Fibroblast of lung (primary cell): ENCODE data around the gene SLC39A7. TPM values are rescaled to one million over a fixed set of nuclear protein-coding genes. Genes with fewer than 3 reads are reported as not detected.

Source experiments
- DNase-seq, 2 donors: peaks; one replicate each; pipeline versions ENCODE4 v3.0.0 to v3.0.0-alpha.2; 2010; ENCODE audit warnings: low read depth in 2 of 2
- H2AFZ ChIP-seq: 2 replicates; pipeline ENCODE4 v1.5.1; 2012; ENCODE audit warnings: low read length, control low read depth, inconsistent platforms
- H3K27ac ChIP-seq: 2 replicates; pipeline ENCODE4 v1.5.1; 2011; ENCODE audit warnings: low read length, control low read depth; ENCODE audit not compliant: insufficient read depth
- H3K27me3 ChIP-seq: 2 replicates; pipeline ENCODE4 v1.5.1; 2011; ENCODE audit warnings: mild to moderate bottlenecking, low read length; ENCODE audit not compliant: control insufficient read depth, insufficient read depth
- H3K36me3 ChIP-seq: 2 replicates; pipeline ENCODE4 v1.5.1; 2011; ENCODE audit warnings: low read length; ENCODE audit not compliant: control insufficient read depth, insufficient read depth
- H3K4me1 ChIP-seq: 2 replicates; pipeline ENCODE4 v1.5.1; 2011; ENCODE audit warnings: low read length; ENCODE audit not compliant: control insufficient read depth, insufficient read depth; ENCODE audit errors: extremely low read depth
- H3K4me2 ChIP-seq: 2 replicates; pipeline ENCODE4 v1.5.1; 2011; ENCODE audit warnings: low read length, control low read depth; ENCODE audit not compliant: insufficient read depth; ENCODE audit errors: extremely low read depth
- H3K4me3 ChIP-seq, 4 experiments: fragments of 200-600 bp in 1 of 4; sonication (generic) in 1 of 4; replicated peaks in 1 of 4; 2 replicates each; pipeline ENCODE4 v1.5.1; 2011 to 2016; ENCODE audit warnings: low read length in 4 of 4, low read depth in 3 of 4, mild to moderate bottlenecking in 3 of 4, control low read depth in 2 of 4, inconsistent platforms in 1 of 4, mixed read lengths in 1 of 4; ENCODE audit not compliant: insufficient read depth in 1 of 4; ENCODE audit errors: control extremely low read depth in 1 of 4
- H3K79me2 ChIP-seq: 2 replicates; pipeline ENCODE4 v1.5.1; 2012; ENCODE audit warnings: mild to moderate bottlenecking, low read length, inconsistent platforms; ENCODE audit not compliant: control insufficient read depth, insufficient read depth
- H3K9ac ChIP-seq: 2 replicates; pipeline ENCODE4 v1.5.1; 2011; ENCODE audit warnings: mild to moderate bottlenecking, low read length, control low read depth; ENCODE audit not compliant: insufficient read depth
- H3K9me3 ChIP-seq: 2 replicates; pipeline ENCODE4 v1.5.1; 2012; ENCODE audit warnings: low read depth, low read length; ENCODE audit not compliant: control insufficient read depth, insufficient read depth
- H4K20me1 ChIP-seq: 2 replicates; pipeline ENCODE4 v1.5.1; 2011; ENCODE audit warnings: low read length; ENCODE audit not compliant: control insufficient read depth, insufficient read depth; ENCODE audit errors: extremely low read depth
- CTCF ChIP-seq, 2 donors: IDR thresholded peaks in 1 of 2; conservative IDR thresholded peaks in 1 of 2; 1 replicate in 1 of 2; 2 replicates in 1 of 2; pipeline ENCODE4 v1.5.1; 2011 to 2012; ENCODE audit warnings: low read length in 2 of 2, control low read depth in 1 of 2, inconsistent platforms in 1 of 2, low read depth in 1 of 2, mild to moderate bottlenecking in 1 of 2
- EZH2 ChIP-seq: IDR thresholded peaks from 2 replicates; pipeline ENCODE4 v1.5.1; 2012; ENCODE audit warnings: low read length, control low read depth, mild to moderate bottlenecking; ENCODE audit errors: missing control alignments
- polyA plus RNA-seq, 2 donors: library from polyadenylated mRNA; depleted of rRNA in 1 of 2; stranded (reverse) in 1 of 2; unstranded in 1 of 2; fragments of >200 nt; gene quantifications; 2 replicates each; pipeline ENCODE4 v1.2.1, GENCODE V29; 2011 to 2012; ENCODE audit warnings: missing spikeins in 1 of 2
- total RNA-seq: library from RNA; depleted of rRNA; stranded (reverse); fragments of >200 nt; gene quantifications from 2 replicates; pipeline ENCODE4 v1.2.1, GENCODE V29; 2014

SLC39A7 gene
- total and polyA plus RNA-seq, 2 donors (not counting 1 experiment from before 2014, with no cell fraction given): 112 to 160 TPM

- Histone ChIP-seq H3K36me3 (no peaks in the 10 kb centered on the region), H3K27me3 (peaks cover 6% of the 10 kb centered on the region), H3K4me1 (peaks cover 2% of the 10 kb centered on the region), H3K27ac (no peak overlapping the region), H3K79me2 (no peaks in the 10 kb centered on the region), H3K9me3 (no peaks in the 10 kb centered on the region), H3K4me3 (no peak overlapping the region), H3K9ac (no peak overlapping the region), H4K20me1 (no peaks in the 10 kb centered on the region), H3K4me2 (no peak overlapping the region), H2AFZ (no peak overlapping the region)
- DNase-seq: no peak
- TF ChIP-seq CTCF (conservative IDR thresholded peaks at IDR 0.05 in 1 of 2, IDR thresholded peaks at IDR 0.05 in 1 of 2; ENCODE audit: low read depth in 1 of 2, low read length in 2 of 2) (no peak), EZH2 (no peak)
Observed at GRCh38 chr6:33156561-33156960, 44.1 kb upstream of the SLC39A7 start.

GRCh38 chr6:33156964-33157363, 43.7 kb upstream of the SLC39A7 start:
- H3K4me3 ChIP-seq: no peak overlapping the region
- no peak overlapping the region for H2AFZ ChIP-seq
- no peaks in the 10 kb centered on the region for H3K36me3 ChIP-seq
- H3K4me1 ChIP-seq: peaks cover 5% of the 10 kb centered on the region
- no peaks in the 10 kb centered on the region for H3K9me3 ChIP-seq
- H3K27ac ChIP-seq: no peak overlapping the region
- H3K79me2 ChIP-seq: no peaks in the 10 kb centered on the region
- TF ChIP-seq CTCF (conservative IDR thresholded peaks at IDR 0.05 in 1 of 2, IDR thresholded peaks at IDR 0.05 in 1 of 2; ENCODE audit: low read depth in 1 of 2, low read length in 2 of 2): no peak
- no peak for TF ChIP-seq EZH2
- H3K9ac ChIP-seq: no peak overlapping the region
- H3K4me2 ChIP-seq: no peak overlapping the region
- no peaks in the 10 kb centered on the region for H4K20me1 ChIP-seq
- H3K27me3 ChIP-seq: peaks cover 6% of the 10 kb centered on the region
- no peak for DNase-seq

- Histone ChIP-seq H3K9me3 (no peaks in the 10 kb centered on the region), H2AFZ (no peak overlapping the region), H3K4me3 (no peak overlapping the region), H3K4me1 (peaks cover 5% of the 10 kb centered on the region), H3K79me2 (no peaks in the 10 kb centered on the region), H3K36me3 (no peaks in the 10 kb centered on the region), H4K20me1 (no peaks in the 10 kb centered on the region), H3K4me2 (no peak overlapping the region), H3K27me3 (no peaks in the 10 kb centered on the region), H3K27ac (no peak overlapping the region), H3K9ac (no peak overlapping the region)
- TF ChIP-seq EZH2: no peak
- DNase-seq: no peak
Observed at GRCh38 chr6:33160096-33160495, 40.6 kb upstream of the SLC39A7 start.
